Fibroblast of villous mesenchyme (primary cell): Measurements from ENCODE around the gene NCKAP5L. TPM values are rescaled to one million over a fixed set of nuclear protein-coding genes. Genes with fewer than 3 reads are reported as not detected.

Experiments used
- DNase-seq: peaks from one replicate; pipeline ENCODE4 v3.0.0-alpha.2; 2010; ENCODE audit warnings: low read depth
- H3K4me3 ChIP-seq: 2 replicates; pipeline ENCODE4 v1.5.1; 2011; ENCODE audit warnings: low read depth, mild to moderate bottlenecking, low read length
- total RNA-seq: library from RNA; depleted of rRNA; stranded (reverse); fragments of >200 nt; gene quantifications from 2 replicates; pipeline ENCODE4 v1.2.3, GENCODE V29; 2012
- TF ChIP-seq, protein P1 (sequence below): IDR thresholded peaks from 2 replicates; pipeline ENCODE4 v1.5.1; 2012; ENCODE audit warnings: low read depth, mild to moderate bottlenecking, low read length; ENCODE audit not compliant: insufficient read depth

NCKAP5L gene
- total RNA-seq, 1 donor: 34.1 TPM

DNA sequence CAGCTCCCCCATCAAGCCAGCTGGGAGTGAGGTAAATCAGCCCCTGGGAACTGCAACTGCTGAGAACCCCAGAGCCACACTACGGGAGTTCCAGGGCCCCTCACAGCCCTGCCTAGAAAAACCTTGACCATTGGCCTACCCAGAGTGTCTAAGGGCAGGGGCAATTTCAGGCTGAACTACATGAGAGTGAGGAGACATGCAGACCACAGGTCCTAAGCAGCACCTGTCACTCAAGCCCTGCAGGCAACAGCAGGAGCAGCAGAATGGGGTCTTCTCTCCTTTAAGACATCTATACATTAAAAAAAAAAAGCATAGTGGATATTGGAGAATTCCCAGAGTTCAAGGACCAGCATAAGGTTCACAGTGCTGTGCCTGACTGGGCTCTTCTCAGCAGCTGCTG lies 4.9 kb downstream of the NCKAP5L start:
- TF ChIP-seq, protein P1, sequence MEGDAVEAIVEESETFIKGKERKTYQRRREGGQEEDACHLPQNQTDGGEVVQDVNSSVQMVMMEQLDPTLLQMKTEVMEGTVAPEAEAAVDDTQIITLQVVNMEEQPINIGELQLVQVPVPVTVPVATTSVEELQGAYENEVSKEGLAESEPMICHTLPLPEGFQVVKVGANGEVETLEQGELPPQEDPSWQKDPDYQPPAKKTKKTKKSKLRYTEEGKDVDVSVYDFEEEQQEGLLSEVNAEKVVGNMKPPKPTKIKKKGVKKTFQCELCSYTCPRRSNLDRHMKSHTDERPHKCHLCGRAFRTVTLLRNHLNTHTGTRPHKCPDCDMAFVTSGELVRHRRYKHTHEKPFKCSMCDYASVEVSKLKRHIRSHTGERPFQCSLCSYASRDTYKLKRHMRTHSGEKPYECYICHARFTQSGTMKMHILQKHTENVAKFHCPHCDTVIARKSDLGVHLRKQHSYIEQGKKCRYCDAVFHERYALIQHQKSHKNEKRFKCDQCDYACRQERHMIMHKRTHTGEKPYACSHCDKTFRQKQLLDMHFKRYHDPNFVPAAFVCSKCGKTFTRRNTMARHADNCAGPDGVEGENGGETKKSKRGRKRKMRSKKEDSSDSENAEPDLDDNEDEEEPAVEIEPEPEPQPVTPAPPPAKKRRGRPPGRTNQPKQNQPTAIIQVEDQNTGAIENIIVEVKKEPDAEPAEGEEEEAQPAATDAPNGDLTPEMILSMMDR: no peak
- DNase-seq: no peak
- H3K4me3 ChIP-seq: no peak overlapping the region

DNA sequence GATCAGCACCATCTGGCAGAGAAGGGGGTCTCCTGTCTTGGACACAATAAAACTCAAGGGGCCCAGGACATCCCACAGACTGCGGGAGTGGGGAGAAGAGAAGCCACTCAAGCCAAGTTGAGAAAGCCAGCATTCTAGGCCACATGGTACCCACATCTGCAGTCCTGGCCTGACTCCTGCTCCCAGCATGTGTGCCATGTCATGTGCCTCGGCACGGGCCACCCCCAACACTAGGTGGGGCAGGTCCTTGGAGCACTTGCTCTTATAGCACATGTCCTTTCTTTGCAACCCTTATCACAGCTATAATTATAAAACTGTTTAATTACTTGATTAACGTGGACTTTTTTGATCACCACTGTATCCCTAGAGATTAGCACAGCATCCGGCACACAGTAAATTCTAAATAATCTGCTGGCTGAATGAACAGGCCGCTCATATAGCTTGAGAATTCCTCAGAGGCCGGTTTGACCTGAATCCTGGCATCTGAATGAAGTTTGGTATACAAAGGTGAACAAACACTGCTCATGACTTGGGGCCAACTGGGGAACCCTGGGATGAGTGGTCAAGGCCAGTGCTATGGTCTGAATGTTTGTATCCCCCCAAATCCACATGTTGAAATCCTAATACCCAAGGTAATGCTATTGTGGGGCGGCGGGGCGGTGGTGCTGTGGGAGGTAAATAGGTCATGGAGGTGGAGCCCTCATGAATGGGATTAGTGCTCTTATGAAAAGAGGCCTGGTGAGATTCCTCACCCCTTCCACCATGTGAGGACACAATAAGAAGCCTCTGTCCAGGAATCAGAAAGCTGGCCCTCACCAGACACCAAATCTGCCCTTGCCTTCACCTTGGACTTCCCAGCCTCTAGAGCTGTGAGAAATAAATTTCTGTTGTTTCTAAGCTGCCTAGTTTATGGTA lies 6.6 kb downstream of the NCKAP5L start:
- DNase-seq: no peak
- TF ChIP-seq, protein P1: no peak
- H3K4me3 ChIP-seq: no peak overlapping the region

DNA sequence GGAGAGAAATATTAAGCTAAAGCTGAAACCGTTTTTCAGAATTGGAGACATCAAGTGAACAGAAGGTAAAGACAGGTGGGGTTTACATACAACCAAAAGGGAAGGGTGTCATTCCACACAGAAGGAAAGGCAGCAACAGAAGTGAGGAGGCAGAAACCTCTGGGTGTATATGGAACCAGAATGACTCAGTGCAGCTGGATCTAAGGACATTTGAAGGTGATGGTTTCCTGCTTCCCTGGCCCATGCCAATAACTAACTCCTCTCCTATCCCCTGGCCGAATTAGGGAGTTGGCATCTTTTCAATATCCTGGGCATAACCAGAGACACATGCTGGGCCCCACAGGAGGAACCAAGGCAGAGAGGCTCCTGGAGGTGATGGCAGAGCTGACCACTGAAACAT lies 8.4 kb downstream of the NCKAP5L start:
- TF ChIP-seq, protein P1: no peak
- no peak overlapping the region for H3K4me3 ChIP-seq
- DNase-seq: no peak

DNA sequence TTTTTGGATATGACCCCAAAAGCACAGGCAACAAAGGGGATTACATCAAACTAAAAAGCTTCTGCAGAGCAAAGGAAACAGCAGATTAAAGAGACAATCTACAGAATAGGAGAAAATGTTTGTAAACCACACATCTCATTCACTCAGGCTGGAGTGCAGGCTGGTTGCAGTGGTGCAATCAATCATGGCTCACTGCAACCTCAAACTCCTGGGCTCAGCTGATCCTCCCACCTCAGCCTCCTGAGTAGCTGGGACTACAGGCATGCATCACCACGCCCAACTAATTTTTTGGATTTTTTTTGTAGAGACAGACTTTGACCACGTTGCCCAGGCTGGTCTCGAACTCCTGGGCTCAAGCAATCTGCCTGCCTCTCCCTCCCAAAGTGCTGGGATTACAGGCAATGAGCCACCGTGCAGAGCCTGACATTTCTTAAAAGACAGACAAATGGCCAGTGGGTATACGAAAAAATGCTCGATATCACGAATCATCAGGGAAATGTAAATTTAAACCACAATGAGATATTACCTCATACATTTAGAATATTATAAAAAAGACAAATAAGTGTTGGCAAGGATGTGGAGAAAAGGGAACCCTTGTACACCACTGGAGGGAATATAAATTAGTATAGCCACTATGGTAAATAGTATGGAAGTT lies 9.8 kb downstream of the NCKAP5L start:
- no peak for DNase-seq
- no peak overlapping the region for H3K4me3 ChIP-seq
- TF ChIP-seq, protein P1: no peak

DNA sequence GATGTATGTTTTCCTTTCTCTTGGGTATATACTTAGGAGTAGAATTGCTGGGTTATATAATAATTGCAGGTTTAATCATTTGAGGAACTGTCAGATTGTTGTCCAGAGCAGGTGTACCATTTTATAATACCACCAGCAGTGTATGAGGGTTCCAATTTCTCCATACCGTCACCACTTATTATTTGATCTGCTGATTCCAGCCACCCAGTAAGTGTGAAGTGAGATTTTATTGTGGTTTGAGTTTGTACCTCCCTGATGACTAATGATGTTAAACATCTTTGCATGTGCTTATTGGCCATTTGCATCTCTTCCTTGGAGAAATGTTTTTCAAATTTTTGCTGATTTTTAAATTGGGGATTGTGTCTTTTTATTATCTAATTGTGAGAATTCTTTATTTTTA lies 15.1 kb downstream of the NCKAP5L start:
- TF ChIP-seq, protein P1: no peak
- H3K4me3 ChIP-seq: no peak overlapping the region
- DNase-seq: no peak

DNA sequence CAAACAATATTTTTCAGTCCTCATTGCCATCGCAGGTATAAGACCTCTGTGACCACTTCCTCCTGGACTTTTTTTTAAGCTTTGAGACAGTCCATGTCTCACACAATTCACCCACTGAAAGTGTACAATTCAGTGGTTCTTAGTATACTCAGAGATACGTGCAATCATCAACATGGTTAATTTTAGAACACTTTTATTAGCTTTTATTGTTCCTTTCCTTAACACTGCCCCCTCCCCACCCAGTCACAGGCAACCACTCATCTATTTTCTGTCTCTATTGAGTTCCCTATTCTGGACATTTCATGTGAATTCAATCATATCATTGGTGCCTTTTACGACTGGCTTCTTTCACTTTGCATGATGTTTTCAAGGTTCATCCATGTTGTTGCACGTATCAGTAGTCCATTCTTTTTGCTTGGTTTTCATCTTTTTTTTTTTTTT lies 16.2 kb downstream of the NCKAP5L start:
- TF ChIP-seq, protein P1: no peak
- H3K4me3 ChIP-seq: no peak overlapping the region
- DNase-seq: no peak
